SHP77 (cell line): ENCODE measurements around the gene PAFAH1B1.
"Not testable (repeated sequence)": the region's sequence is repeated elsewhere in the genome, so short reads cannot be mapped to it uniquely, and the experiment has no call there.

ENCODE experiments used
- DNase-seq, 2 experiments: peaks; one replicate each; lab custom pipeline; 2025; lab: John Stamatoyannopoulos, UW

The PAFAH1B1 gene

GRCh38 chr17:2635675-2636074 lies 42.2 kb downstream of the PAFAH1B1 start:
- DNase-seq, result no peak

- no peak for DNase-seq
These were observed 42.9 kb downstream of the PAFAH1B1 start for GRCh38 chr17:2636169-2636930.

GRCh38 chr17:2637422-2637821 lies 44.0 kb downstream of the PAFAH1B1 start:
- DNase-seq, result no peak

GRCh38 chr17:2644971-2645370 lies 51.5 kb downstream of the PAFAH1B1 start:
- DNase-seq, result no peak

- DNase-seq, result no peak
These were observed 54.5 kb downstream of the PAFAH1B1 start for GRCh38 chr17:2647957-2648356.

GRCh38 chr17:2649191-2649590 lies 55.7 kb downstream of the PAFAH1B1 start:
- DNase-seq, result no peak

- not testable (repeated sequence) for DNase-seq
These were observed 59.5 kb downstream of the PAFAH1B1 start for GRCh38 chr17:2652911-2653310.

- no peak for DNase-seq
These were observed 62.1 kb downstream of the PAFAH1B1 start for GRCh38 chr17:2655546-2655945.

- DNase-seq, result no peak
These were observed 62.8 kb downstream of the PAFAH1B1 start for GRCh38 chr17:2656283-2656682.

- DNase-seq, result not testable (repeated sequence)
These were observed 65.9 kb downstream of the PAFAH1B1 start for GRCh38 chr17:2659337-2659736.

- not testable (repeated sequence) for DNase-seq
These were observed 67.0 kb downstream of the PAFAH1B1 start for GRCh38 chr17:2660410-2660809.

GRCh38 chr17:2672026-2672425 lies 78.6 kb downstream of the PAFAH1B1 start:
- no peak for DNase-seq

GRCh38 chr17:2679247-2679646 lies 85.8 kb downstream of the PAFAH1B1 start:
- not testable (repeated sequence) for DNase-seq

GRCh38 chr17:2680961-2681360 lies 87.5 kb downstream of the PAFAH1B1 start:
- DNase-seq, result no peak

GRCh38 chr17:2681650-2682049 lies 88.2 kb downstream of the PAFAH1B1 start:
- no peak for DNase-seq

GRCh38 chr17:2682176-2682938 lies 88.9 kb downstream of the PAFAH1B1 start:
- no peak for DNase-seq

GRCh38 chr17:2683912-2684311 lies 90.5 kb downstream of the PAFAH1B1 start:
- no peak for DNase-seq

GRCh38 chr17:2684549-2684948 lies 91.1 kb downstream of the PAFAH1B1 start:
- DNase-seq, result no peak

- DNase-seq, result no peak
These were observed 92.2 kb downstream of the PAFAH1B1 start for GRCh38 chr17:2685696-2686095.

GRCh38 chr17:2687074-2687418 lies 93.6 kb downstream of the PAFAH1B1 start:
- DNase-seq, result no peak

GRCh38 chr17:2688351-2689342 lies 95.2 kb downstream of the PAFAH1B1 start:
- DNase-seq, result no peak
